GM10248 (cell line): ENCODE measurements around the gene AMBP.

ENCODE experiments used
- CTCF ChIA-PET: fragments of 300-600 bp; sonication (Branson Sonifier 250); formaldehyde crosslinking; extraction: SDS; loops from one replicate; lab custom pipeline; 2021; ENCODE audit warnings: antibody characterized with exemption; lab: Yijun Ruan, JAX
- POLR2A ChIA-PET: fragments of 350-650 bp; sonication (Branson Sonifier 250); formaldehyde crosslinking; extraction: SDS; loops from one replicate; lab custom pipeline; 2020; ENCODE audit warnings: antibody characterized with exemption; lab: Yijun Ruan, JAX
- DNase-seq: peaks from one replicate; pipeline ENCODE4 v3.0.0; 2012; ENCODE audit errors: extremely low spot score
- CTCF ChIP-seq: IDR thresholded peaks from 2 replicates; pipeline ENCODE4 v1.5.1; 2012; ENCODE audit warnings: mild to moderate bottlenecking, low read depth; ENCODE audit errors: extremely low read depth, missing control alignments, control extremely low read depth

The AMBP gene

GRCh38 chr9:114011313-114011712 is 66.8 kb downstream of the AMBP start:
- TF ChIP-seq CTCF: no peak
- CTCF ChIA-PET: interaction anchor here (2.6 kb wide), 1 partner anchor 71 kb away, joined by 7 read pairs; no protein-coding TSS in a partner anchor
- no peak for DNase-seq
- POLR2A ChIA-PET: no interaction called here
